ENCODE measurements around the gene JHY. TPM values are rescaled to one million over a fixed set of nuclear protein-coding genes. Genes with fewer than 3 reads are reported as not detected.
"Not testable (repeated sequence)": the region's sequence is repeated elsewhere in the genome, so short reads cannot be mapped to it uniquely, and the experiment has no call there.

The JHY gene
- total RNA-seq, 6 experiments from 2014 or later, result 0.10 to 0.37 (median 0.22) TPM; not detected in 1

GRCh38 chr11:122853971-122854446 lies 28.6 kb upstream of the JHY start:
- TF ChIP-seq POLR2A (IDR thresholded peaks at IDR 0.05), result no peak
- TF ChIP-seq CTCF (IDR thresholded peaks at IDR 0.05), result peak; percentile 66 to 74 (median 73)
- Histone ChIP-seq H3K36me3 (no peaks in the 10 kb centered on the region), H3K4me3 (no peak overlapping the region), H3K27me3 (no peaks in the 10 kb centered on the region), H3K4me1 (no peaks in the 10 kb centered on the region), H3K27ac (no peak overlapping the region), H3K9me3 (no peaks in the 10 kb centered on the region)
- ATAC-seq, result peak; percentile 71 to 80 (median 74)
- no peak for DNase-seq
- intact Hi-C loops (cut with DNase I), result loop anchor here in 1 of 2 donors (10.0 kb wide), 1 partner anchor 229 kb away; no protein-coding TSS in a partner anchor
- 35% methylated on average over 3 of the region's 3 CpGs for WGBS (ENCODE audit: insufficient coverage, low coverage, low lambda C conversion rate, missing lambda C conversion rate)

DNA sequence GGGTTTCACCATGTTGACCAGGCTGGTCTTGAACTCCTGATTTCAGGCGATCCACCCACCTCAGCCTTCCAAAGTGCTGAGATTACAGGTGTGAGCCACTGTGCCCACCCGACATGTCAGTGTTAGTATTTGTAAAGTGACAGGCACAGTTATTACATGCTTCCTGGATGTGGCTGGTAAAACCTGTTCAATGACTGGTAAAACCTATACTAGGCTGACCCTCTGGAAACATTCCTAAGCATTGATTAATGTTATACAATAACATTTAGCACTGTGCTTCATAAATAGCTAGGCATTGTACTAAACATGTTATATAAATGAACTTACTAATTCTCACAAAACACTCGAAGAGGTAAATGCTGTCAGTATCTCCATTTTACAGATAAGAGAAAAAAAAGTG lies 20.9 kb upstream of the JHY start:
- H3K9me3 ChIP-seq, result no peaks in the 10 kb centered on the region
- WGBS (ENCODE audit: insufficient coverage, low coverage, low lambda C conversion rate, missing lambda C conversion rate), result 29% methylated on average over 3 of the region's 3 CpGs
- H3K36me3 ChIP-seq, result no peaks in the 10 kb centered on the region
- ATAC-seq, result no peak
- TF ChIP-seq POLR2A (IDR thresholded peaks at IDR 0.05) (no peak), CTCF (IDR thresholded peaks at IDR 0.05) (no peak)
- no peak overlapping the region for H3K4me3 ChIP-seq
- peaks cover 0 to 7% of the 10 kb centered on the region in 2 donors for H3K27me3 ChIP-seq
- H3K4me1 ChIP-seq, result no peaks in the 10 kb centered on the region
- intact Hi-C loops (cut with DNase I), result loop anchor here in 1 of 2 donors (10.0 kb wide), 1 partner anchor 183 kb away; no protein-coding TSS in a partner anchor
- no peak for DNase-seq
- no peak overlapping the region for H3K27ac ChIP-seq

DNA sequence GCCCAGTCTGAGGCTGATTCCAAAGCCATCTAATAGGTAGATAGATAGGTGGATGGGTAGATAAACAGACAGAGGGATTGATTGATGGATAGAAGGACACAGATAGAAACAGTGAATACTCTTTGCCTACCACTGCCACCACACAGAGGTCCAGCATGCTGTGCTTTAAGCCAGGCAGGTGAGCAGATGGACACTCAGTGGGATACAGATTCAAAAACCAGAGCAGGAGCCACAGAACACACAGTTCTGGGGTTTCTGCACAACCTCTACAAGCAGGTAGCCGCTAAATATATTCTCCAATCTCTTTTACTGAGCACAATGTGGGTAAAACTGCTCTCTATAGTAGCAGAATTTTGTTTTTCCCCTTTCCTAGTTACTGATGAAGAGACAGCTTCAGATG lies 20.5 kb upstream of the JHY start:
- Histone ChIP-seq H3K4me3 (no peak overlapping the region), H3K27ac (no peak overlapping the region), H3K9me3 (no peaks in the 10 kb centered on the region), H3K36me3 (no peaks in the 10 kb centered on the region), H3K27me3 (peaks cover 0 to 7% of the 10 kb centered on the region in 2 donors), H3K4me1 (no peaks in the 10 kb centered on the region)
- DNase-seq (no peak), ATAC-seq (no peak)
- intact Hi-C loops (cut with DNase I), result loop anchor here in 1 of 2 donors (10.0 kb wide), 1 partner anchor 183 kb away; no protein-coding TSS in a partner anchor
- WGBS (ENCODE audit: insufficient coverage, low coverage, low lambda C conversion rate, missing lambda C conversion rate), result 33% methylated on average over 1 of the region's 1 CpG
- no peak for TF ChIP-seq POLR2A (IDR thresholded peaks at IDR 0.05)
- no peak for TF ChIP-seq CTCF (IDR thresholded peaks at IDR 0.05)

- 14% methylated on average over 1 of the region's 1 CpG for WGBS (ENCODE audit: insufficient coverage, low coverage, low lambda C conversion rate, missing lambda C conversion rate)
Measured at GRCh38 chr11:122863154-122863553, 19.4 kb upstream of the JHY start.

DNA sequence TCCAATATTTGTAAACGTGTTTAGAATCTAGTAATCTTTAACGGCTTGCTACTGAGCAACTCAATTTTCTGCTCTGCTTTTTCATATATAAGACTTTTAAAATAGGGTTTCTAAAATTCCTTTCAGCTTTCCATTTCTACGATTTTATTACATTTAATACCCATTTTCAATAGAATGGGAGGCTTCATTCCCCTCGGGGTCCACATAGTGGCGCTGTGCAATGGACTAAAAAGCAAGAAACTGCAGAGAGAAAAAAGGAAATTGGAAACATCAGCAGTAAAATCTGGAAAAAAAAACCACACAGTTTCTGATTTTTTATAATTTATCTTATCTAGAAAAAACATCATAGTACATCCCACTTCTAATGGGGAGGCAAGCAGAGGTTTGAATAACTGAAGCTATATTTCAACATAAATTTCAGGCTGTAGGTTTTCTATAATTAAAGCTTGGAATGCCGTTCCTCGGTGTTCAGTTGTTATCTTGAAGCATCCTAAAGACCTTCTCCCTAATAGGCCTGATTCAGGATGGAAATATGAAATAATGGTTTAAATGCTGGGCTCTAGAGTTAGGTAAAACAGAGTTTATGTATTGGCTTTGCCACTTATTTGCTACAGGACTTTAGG lies 18.7 kb upstream of the JHY start:
- no peaks in the 10 kb centered on the region for H3K36me3 ChIP-seq
- intact Hi-C loops (cut with DNase I), result loop anchor here in 1 of 2 donors (10.0 kb wide), 1 partner anchor 181 kb away; no protein-coding TSS in a partner anchor
- peaks cover 0 to 7% of the 10 kb centered on the region in 2 donors for H3K27me3 ChIP-seq
- ATAC-seq, result peak; percentile 41 to 66 (median 60)
- H3K27ac ChIP-seq, result no peak overlapping the region
- H3K4me1 ChIP-seq, result no peaks in the 10 kb centered on the region
- no peaks in the 10 kb centered on the region for H3K9me3 ChIP-seq
- 11% methylated on average over 7 of the region's 7 CpGs for WGBS (ENCODE audit: insufficient coverage, low coverage, low lambda C conversion rate, missing lambda C conversion rate)
- peak in 1 of 3 donors; percentile 30 for DNase-seq
- TF ChIP-seq CTCF (IDR thresholded peaks at IDR 0.05) (peak; percentile 57 to 84 (median 70)), POLR2A (IDR thresholded peaks at IDR 0.05) (no peak)
- H3K4me3 ChIP-seq, result no peak overlapping the region

More at GRCh38 chr11:122863154-122863553, 19.4 kb upstream of the JHY start:
- intact Hi-C loops (cut with DNase I), result loop anchor here in 1 of 2 donors (10.0 kb wide), 1 partner anchor 182 kb away; no protein-coding TSS in a partner anchor
- H3K36me3 ChIP-seq, H3K27me3 ChIP-seq, H3K27ac ChIP-seq, ATAC-seq, H3K4me3 ChIP-seq, H3K4me1 ChIP-seq, DNase-seq, H3K9me3 ChIP-seq: not testable (repeated sequence)
